Measurements from ENCODE around the gene TMEM212. TPM values are rescaled to one million over a fixed set of nuclear protein-coding genes. Genes with fewer than 3 reads are reported as not detected.

Gene TMEM212
- not detected for total RNA-seq

DNA sequence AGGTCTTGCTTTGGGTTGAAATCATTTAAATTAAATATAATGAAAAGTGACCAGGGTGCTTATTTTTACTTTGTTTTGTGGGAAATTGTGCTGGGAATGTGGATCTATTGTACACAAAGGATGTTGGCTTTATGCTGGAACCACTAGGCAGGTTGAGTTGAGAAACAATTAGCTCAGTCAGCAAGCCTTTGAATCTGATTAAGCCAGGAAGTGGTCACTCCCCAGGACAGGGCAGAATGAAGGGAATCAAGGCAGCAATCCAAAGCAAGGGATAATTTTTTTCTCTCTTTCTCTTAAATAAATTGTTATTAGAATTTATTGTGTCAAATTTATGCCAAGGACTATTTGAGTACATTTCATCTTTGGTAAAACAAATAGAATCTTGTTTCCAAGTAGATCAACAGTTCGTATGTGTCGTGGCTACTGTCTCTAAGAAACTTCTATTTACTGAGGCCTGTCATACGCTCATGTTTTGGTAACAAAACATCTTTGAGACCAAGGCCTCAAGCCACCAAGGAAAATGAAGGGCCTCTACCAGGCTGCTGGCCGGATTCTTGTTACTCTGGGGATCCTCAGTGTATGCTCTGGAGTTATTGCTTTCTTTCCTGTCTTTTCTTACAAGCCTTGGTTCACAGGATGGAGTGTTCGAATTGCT, at the start of gene TMEM212:
TSS of gene TMEM212 (plus strand) at position 486 of the 655 bp plus-strand sequence. CDS start at position 521, 35 bp downstream.
- H3K36me3 ChIP-seq = no peaks in the 10 kb centered on the region
- intact Hi-C loops (cut with DNase I) = no loop called here
- H3K27me3 ChIP-seq = no peaks in the 10 kb centered on the region
- peaks cover 15 to 40% (median 31%) of the 10 kb centered on the region in 4 donors for H3K4me1 ChIP-seq
- 31% methylated on average over 5 of the region's 5 CpGs for WGBS
- H3K4me3 ChIP-seq = no peak within 1 kb of the TSS
- no peaks in the 10 kb centered on the region for H3K9me3 ChIP-seq
- no peak for TF ChIP-seq POLR2A (IDR thresholded peaks at IDR 0.05; ENCODE audit: low read depth)
- TF ChIP-seq EP300 (IDR thresholded peaks at IDR 0.05) = no peak
- TF ChIP-seq POLR2AphosphoS5 (IDR thresholded peaks at IDR 0.05) = no peak
- TF ChIP-seq, protein P1, sequence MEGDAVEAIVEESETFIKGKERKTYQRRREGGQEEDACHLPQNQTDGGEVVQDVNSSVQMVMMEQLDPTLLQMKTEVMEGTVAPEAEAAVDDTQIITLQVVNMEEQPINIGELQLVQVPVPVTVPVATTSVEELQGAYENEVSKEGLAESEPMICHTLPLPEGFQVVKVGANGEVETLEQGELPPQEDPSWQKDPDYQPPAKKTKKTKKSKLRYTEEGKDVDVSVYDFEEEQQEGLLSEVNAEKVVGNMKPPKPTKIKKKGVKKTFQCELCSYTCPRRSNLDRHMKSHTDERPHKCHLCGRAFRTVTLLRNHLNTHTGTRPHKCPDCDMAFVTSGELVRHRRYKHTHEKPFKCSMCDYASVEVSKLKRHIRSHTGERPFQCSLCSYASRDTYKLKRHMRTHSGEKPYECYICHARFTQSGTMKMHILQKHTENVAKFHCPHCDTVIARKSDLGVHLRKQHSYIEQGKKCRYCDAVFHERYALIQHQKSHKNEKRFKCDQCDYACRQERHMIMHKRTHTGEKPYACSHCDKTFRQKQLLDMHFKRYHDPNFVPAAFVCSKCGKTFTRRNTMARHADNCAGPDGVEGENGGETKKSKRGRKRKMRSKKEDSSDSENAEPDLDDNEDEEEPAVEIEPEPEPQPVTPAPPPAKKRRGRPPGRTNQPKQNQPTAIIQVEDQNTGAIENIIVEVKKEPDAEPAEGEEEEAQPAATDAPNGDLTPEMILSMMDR (IDR thresholded peaks at IDR 0.05) = no peak
- peak within 1 kb of the TSS; percentile 46 to 73 (median 56) for H3K27ac ChIP-seq (replicated peaks in 1 of 4)
- DNase-seq (ENCODE audit: extremely low spot score) = no peak

DNA sequence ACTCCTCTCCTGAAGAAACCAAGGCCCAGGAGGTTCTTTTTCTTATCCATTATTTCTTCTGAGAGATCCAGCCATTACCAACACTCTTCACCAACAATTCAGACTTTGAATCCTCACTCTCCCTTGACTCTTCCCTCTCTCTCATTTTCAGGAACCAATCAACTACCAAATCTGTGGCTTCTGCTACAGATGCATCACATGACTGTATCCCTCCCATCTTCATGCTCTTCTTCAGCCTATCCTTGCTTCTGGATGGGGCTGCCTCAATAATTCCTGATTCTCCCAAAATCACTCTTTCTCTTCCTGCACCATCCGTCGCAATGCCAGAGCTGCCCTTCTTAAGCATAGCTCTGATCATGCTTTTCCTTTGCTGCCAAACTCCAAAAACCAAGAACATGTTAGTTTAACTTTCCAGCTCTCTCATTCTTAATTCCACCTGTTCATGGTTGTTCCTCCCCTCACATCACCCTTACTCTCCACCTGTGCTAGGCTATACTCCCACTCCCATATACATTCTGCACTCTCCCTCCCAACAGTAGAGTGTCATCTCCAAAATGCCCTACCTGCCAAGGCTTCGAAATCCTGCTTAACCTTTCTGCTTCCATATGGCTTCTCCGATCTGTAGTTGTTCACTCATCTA, 46.4 kb upstream of the TMEM212 start:
- 100% methylated on average over 4 of the region's 4 CpGs for WGBS
- Histone ChIP-seq H3K36me3 (no peaks in the 10 kb centered on the region), H3K27me3 (no peaks in the 10 kb centered on the region), H3K9me3 (no peaks in the 10 kb centered on the region), H3K4me1 (peaks cover 21 to 30% (median 28%) of the 10 kb centered on the region in 4 donors), H3K4me3 (no peak overlapping the region), H3K27ac (replicated peaks in 1 of 4) (no peak overlapping the region)
- intact Hi-C loops (cut with DNase I) = no loop called here
- TF ChIP-seq POLR2A (IDR thresholded peaks at IDR 0.05; ENCODE audit: low read depth) = no peak
- TF ChIP-seq EP300 (IDR thresholded peaks at IDR 0.05) = no peak
- no peak for TF ChIP-seq POLR2AphosphoS5 (IDR thresholded peaks at IDR 0.05)
- TF ChIP-seq, protein P1 (IDR thresholded peaks at IDR 0.05) = no peak
- DNase-seq (ENCODE audit: extremely low spot score) = no peak

DNA sequence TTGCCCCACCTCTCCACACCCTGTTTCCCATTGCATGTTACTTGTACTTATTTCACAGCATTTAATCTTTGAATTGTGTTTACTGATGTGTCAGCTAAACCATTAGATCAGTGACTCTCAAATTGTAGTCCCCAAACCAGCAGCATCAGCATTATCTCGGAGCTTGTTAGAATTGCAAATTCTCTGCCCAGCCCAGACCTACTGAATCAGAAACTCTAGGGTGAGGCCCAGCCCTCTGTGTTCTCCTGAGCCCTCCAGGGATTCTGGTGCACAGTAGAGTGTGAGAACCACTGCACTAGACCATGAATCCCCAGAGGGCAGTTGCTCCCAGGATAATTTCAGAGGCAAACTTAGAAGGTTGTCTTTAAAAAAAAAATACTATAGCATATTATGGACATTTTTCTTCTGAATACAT, 45.9 kb upstream of the TMEM212 start:
- H3K36me3 ChIP-seq = no peaks in the 10 kb centered on the region
- 80% methylated on average over 1 of the region's 1 CpG for WGBS
- H3K27ac ChIP-seq (replicated peaks in 1 of 4) = no peak overlapping the region
- DNase-seq (ENCODE audit: extremely low spot score) = no peak
- no peak overlapping the region for H3K4me3 ChIP-seq
- H3K4me1 ChIP-seq = peaks cover 24 to 30% (median 28%) of the 10 kb centered on the region in 4 donors
- no peaks in the 10 kb centered on the region for H3K27me3 ChIP-seq
- intact Hi-C loops (cut with DNase I) = no loop called here
- no peak for TF ChIP-seq EP300 (IDR thresholded peaks at IDR 0.05)
- TF ChIP-seq POLR2AphosphoS5 (IDR thresholded peaks at IDR 0.05) = no peak
- TF ChIP-seq, protein P1 (IDR thresholded peaks at IDR 0.05) = no peak
- TF ChIP-seq POLR2A (IDR thresholded peaks at IDR 0.05; ENCODE audit: low read depth) = no peak
- no peaks in the 10 kb centered on the region for H3K9me3 ChIP-seq

DNA sequence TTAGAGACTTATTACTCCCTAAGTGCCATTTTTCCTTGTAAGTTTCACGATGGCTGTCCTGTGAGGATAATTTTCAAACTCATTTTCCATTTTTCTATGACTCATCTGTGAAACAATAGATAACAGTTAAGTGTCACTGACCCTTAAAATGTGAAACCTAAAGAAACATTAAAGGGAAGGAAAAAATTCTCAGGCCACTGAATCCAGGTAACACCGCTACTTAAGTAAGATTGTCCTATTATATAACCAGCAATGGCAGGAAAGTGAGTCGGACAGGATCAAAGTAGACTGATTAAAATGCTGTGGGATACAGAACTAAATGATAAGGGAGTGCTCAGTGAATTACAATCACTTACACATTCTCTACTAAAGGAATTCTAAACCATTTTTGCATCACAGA, 45.3 kb upstream of the TMEM212 start:
- Histone ChIP-seq H3K9me3 (no peaks in the 10 kb centered on the region), H3K4me3 (no peak overlapping the region), H3K4me1 (peaks cover 24 to 30% (median 28%) of the 10 kb centered on the region in 4 donors), H3K36me3 (no peaks in the 10 kb centered on the region), H3K27ac (replicated peaks in 1 of 4) (no peak overlapping the region), H3K27me3 (no peaks in the 10 kb centered on the region)
- no peak for DNase-seq (ENCODE audit: extremely low spot score)
- intact Hi-C loops (cut with DNase I) = no loop called here
- TF ChIP-seq EP300 (IDR thresholded peaks at IDR 0.05) (no peak), POLR2A (IDR thresholded peaks at IDR 0.05; ENCODE audit: low read depth) (no peak), POLR2AphosphoS5 (IDR thresholded peaks at IDR 0.05) (no peak)
- TF ChIP-seq, protein P1 (IDR thresholded peaks at IDR 0.05) = no peak
- WGBS = 82% methylated on average over 3 of the region's 3 CpGs
